Choroid plexus epithelial cell (primary cell): ENCODE measurements around the gene PDLIM5.
"Not testable (repeated sequence)": the region's sequence is repeated elsewhere in the genome, so short reads cannot be mapped to it uniquely, and the experiment has no call there.

Experiments
- DNase-seq: peaks from one replicate; pipeline ENCODE4 v3.0.0-alpha.2; 2010; ENCODE audit warnings: low read depth
- H3K4me3 ChIP-seq: 2 replicates; pipeline ENCODE4 v1.5.1; 2011; ENCODE audit warnings: low read depth, mild to moderate bottlenecking, control low read depth, low read length, moderate library complexity
- TF ChIP-seq, protein P1 (sequence below): conservative IDR thresholded peaks from 2 replicates; pipeline ENCODE4 v1.5.1; 2011; ENCODE audit warnings: low read depth, mild to moderate bottlenecking, control low read depth, inconsistent platforms, low read length, moderate library complexity

The PDLIM5 gene

GRCh38 chr4:94451695-94452475, at the start of gene PDLIM5:
PDLIM5 (plus strand) TSS chr4:94451942; CDS start chr4:94455289, 3,347 bp downstream.
- TF ChIP-seq, protein P1, sequence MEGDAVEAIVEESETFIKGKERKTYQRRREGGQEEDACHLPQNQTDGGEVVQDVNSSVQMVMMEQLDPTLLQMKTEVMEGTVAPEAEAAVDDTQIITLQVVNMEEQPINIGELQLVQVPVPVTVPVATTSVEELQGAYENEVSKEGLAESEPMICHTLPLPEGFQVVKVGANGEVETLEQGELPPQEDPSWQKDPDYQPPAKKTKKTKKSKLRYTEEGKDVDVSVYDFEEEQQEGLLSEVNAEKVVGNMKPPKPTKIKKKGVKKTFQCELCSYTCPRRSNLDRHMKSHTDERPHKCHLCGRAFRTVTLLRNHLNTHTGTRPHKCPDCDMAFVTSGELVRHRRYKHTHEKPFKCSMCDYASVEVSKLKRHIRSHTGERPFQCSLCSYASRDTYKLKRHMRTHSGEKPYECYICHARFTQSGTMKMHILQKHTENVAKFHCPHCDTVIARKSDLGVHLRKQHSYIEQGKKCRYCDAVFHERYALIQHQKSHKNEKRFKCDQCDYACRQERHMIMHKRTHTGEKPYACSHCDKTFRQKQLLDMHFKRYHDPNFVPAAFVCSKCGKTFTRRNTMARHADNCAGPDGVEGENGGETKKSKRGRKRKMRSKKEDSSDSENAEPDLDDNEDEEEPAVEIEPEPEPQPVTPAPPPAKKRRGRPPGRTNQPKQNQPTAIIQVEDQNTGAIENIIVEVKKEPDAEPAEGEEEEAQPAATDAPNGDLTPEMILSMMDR = no peak
- peak within 1 kb of the TSS; percentile 87 for H3K4me3 ChIP-seq
- DNase-seq = peak; percentile 92

DNA sequence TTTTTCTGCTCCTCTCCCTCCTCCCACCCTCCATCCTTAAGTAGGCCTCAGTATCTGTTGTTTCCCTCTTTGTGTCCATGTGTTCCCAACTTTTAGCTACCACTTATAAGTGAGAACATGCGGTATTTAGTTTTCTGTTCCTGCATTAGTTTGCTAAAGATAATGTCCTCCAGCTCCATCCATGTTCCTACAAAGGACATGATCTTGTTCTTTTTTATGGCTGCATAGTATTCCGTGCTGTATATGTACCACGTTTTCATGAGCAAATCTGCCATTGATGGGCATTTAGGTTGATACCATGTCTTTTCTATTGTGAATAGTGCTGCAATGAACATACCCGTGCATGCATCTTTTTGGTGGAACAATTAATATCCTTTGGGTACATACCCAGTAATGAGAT, 49.3 kb upstream of the PDLIM5 start:
- not testable (repeated sequence) for H3K4me3 ChIP-seq, DNase-seq

GRCh38 chr4:94403751-94404150, 48.0 kb upstream of the PDLIM5 start:
- H3K4me3 ChIP-seq = no peak overlapping the region
- TF ChIP-seq, protein P1 = no peak
- DNase-seq = no peak

GRCh38 chr4:94406668-94407437, 44.9 kb upstream of the PDLIM5 start:
- no peak overlapping the region for H3K4me3 ChIP-seq
- DNase-seq = peak; percentile 96
- TF ChIP-seq, protein P1 = peak; percentile 95

DNA sequence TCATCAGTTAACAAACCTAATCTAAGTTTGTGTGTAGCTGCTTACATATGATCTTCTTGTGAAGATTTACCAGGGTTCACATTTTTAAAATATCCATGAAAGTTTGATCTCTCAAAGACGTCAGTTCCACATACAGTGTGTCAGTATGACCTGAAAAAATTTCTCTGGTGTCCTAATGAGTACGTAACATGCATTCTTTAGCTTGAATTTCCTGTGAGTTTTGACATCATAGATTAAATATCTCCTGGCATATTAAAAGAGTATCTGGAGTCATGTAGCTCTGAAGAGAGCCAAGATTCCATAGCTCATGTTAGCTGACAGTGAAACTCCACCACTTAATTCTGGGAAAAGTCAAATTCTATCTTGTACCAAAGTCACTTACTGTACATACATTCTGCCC, 43.9 kb upstream of the PDLIM5 start:
- TF ChIP-seq, protein P1 = no peak

DNA sequence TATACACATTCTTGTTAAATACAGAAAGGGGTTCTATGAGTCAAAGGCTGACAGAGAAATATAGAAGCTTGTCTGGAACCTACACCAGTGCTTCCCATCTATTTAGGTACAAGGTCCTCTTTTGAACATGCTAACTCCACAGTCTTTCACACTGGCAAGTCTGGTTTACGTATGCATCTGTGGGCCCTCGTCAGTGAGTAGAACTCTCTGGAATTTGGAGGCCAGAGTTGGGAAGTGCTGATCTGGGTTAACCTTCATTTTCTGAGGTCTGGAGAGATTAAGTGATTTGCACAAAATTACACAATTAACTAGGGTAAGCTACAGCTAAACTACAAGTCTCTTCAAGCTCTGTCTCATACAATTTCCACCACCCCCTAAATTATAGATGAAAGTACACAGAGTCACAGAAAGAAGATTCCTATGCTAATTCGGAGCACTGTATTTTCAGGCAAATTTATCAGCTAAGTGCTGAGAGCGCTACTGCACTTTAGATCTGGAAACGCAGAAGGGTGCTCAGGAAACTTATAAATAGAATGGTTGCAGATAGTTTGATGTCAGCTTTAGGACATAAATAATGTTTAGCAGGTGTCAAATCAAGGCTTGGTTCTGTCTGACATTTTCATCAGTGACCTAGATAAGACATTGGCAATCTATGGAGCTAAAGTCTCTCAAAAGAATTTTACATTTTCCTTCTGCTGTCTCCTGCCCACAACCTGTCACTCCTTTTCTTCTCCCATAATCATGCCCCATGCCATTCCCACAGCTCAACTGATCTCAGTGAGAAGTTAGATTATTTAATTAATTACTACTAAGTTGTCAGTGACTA, 43.0 kb upstream of the PDLIM5 start:
- peak; percentile 74 for DNase-seq

More for the DNA sequence above, 43.9 kb upstream of the PDLIM5 start:
- DNase-seq = peak; percentile 61
- H3K4me3 ChIP-seq = no peak overlapping the region

More for the DNA sequence above, 43.0 kb upstream of the PDLIM5 start:
- TF ChIP-seq, protein P1 = no peak
- H3K4me3 ChIP-seq = no peak overlapping the region
